GOT3 (cell line): ENCODE results near the gene SHISA7.

Source experiments
- DNase-seq: peaks from one replicate; lab custom pipeline; 2025; ENCODE audit warnings: mixed read lengths; lab: John Stamatoyannopoulos, UW

SHISA7 gene

DNA sequence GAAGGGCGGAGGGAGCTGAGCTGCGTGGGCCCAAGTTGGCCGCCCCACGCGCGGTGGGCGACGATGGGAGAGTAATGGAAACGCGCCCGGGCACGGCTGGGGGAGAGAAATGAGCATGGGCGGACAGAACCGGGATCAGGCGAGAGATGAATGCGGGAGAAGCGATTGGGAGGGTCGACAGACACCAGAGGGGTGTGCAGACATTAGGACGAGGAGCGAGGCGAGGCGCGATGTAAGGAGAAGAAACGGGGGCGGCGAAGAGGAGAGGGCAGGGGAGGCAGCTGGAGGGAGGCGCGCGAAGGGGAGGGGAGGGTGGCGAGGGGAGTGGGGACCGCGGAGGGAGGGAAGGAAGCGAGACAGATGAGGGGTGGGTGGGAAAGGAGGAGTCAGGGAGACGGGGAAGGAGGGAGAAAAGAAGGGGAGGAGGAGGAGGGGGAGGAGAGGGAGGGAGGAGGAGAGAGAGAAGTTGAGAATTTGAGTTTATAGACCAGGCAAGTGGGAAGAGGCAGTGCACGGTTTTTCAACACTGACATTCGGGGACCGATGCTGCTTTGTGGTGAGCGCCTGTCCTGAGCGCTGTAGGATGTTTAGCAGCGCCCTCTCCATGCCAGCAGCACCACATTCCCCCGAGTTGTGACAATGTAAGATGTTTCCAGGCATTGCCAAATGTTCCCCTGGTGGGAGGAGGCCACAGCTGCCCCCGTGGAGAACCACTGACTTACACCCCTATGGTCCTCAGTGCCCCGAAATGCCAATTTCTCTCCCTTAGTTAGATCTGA lies at the start of gene SHISA7:
SHISA7 (minus strand) TSS at position 256 of the 779 bp plus-strand sequence. CDS start 437 bp downstream, outside the sequence.
- DNase-seq: no peak

DNA sequence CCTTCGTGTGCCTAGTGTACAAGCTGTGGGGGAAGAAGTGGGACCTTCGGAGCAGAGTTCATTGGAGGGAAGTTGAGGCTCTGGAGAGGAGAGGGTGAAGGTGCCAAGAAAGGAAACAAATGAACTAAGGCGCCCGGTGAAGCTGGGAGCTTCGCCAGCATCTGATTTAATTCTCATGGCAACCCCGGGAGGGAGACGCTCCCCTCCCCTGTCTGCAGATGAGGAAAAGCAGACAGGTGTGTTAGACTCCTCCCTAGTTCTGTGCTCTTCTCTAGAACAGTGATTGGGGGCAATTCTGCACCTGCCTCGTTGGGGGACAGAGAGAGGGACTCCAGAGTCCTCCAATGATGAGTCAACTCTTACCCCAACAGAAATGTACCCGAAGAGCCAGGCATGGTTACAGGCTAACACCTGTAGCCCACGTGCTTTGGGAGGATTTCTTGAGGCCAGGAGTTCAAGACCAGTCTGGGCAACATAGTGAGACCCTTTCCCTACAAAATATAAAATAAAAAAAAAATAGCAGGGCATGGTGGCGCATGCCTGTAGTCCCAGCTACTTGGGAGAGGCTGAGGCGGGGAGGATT lies 49.4 kb upstream of the SHISA7 start:
- no peak for DNase-seq

DNA sequence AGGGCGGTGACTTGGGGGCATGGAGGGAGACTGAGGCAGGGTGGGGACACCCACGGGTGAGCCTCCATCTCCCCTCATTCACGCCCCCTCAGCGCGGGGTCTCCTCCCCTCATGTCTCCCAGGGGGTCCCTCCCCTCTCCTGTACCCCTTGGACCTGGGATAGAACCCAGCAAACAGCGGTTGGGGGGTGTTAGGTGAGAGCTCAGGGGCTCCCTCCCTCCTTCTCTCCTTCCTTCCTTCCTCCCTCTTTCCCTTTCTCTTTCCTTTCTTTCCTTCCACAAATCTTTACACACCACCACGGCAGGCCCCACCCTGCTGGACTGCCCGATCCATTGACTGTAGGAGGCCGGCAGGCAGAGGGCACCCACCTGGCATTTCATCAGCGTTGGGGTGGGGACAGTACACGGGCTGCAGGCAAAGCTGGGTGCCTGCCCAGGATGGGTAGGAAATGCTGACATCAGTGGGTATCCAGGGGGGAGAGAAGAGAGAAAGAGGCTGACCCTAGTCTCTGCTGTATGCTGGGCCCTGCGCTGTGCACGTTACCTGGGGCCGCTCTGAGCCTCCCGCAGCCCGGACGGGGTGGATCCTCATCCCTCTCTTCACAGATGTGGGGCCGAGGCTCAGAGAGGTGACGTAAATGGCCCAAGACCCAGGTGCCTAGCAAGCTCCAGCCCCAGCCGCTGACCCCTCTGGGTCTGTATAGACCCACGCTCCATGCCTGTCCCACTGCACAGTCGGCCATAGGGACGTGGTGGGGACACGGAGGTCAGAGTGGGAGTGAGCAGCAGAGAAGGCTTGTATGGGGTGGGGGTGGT lies 48.7 kb upstream of the SHISA7 start:
- DNase-seq: no peak

DNA sequence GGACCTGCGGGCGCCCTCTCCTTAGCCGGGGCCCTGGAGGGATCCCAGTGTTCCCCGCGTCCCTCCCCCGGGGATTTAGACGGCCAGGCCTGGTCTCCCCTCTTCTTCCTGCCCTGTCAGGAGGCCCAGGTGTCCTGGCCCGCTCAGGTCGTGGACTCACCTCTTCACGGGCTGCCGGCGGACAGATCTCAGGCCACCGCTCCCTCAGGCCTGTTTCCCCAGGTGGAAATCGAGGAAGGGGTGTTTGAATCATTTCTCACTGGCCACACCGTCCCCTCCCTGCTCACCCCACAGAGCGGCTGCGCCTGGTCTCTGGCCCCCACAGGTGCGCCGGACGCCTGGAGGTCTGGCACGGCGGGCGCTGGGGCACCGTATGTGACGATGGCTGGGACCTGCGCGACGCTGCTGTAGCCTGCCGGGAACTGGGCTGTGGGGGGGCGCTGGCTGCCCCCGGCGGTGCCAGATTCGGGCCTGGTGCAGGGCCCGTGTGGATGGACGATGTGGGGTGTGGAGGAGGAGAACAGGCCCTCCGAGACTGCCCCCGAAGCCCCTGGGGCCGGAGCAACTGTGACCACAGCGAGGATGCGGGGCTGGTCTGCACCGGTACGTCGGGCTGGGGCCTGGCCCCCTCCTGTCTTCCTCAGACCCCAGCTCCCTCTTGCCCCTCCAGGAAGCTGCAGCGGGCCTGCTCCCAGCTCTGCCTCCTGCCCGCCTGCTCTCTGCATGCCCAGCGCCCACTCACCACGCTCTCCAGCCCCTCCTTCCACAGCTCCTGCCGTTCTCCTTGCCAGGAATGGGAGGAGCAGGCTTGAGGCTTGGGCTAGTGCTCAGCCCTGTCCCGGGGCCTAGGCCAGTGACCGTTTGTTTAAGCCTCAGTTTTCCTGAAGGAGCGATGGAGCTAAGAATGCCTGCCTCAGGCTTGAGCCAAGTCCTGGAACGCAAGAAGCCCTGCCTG lies 47.7 kb upstream of the SHISA7 start:
- no peak for DNase-seq

DNA sequence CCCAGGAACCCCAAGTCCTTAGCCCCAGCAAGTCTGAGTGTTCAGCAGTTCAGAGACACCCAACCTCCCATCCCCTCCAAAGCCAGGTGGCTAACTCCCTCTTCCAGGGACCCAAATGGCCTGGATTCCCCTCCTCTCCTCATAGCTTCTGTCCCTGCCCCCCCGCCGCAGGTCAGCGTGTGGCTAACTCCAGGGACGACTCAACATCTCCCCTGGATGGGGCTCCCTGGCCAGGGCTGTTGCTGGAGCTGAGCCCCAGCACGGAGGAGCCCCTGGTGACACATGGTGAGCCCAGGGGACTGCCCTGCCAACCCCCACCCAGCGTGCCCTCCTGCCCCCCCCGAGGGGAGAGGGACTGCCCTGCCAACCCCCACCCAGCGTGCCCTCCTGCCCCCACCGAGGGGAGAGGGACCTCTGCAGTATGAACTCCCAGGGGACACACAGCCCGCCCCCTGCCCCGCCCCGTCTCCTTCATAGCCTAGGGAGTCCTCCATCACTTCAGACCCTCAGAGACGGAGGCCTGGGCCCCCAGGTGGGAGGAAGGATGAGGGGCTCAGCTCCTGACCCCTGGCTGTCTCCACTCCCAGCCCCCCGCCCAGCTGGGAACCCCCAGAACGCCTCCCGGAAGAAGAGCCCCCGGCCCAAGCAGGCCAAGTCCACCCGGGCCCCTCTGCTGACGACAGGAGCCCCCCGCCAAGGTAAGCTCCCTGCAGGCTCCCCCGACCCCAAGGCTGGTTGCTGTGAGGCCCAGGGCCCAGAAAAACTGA lies 46.8 kb upstream of the SHISA7 start:
- no peak for DNase-seq

DNA sequence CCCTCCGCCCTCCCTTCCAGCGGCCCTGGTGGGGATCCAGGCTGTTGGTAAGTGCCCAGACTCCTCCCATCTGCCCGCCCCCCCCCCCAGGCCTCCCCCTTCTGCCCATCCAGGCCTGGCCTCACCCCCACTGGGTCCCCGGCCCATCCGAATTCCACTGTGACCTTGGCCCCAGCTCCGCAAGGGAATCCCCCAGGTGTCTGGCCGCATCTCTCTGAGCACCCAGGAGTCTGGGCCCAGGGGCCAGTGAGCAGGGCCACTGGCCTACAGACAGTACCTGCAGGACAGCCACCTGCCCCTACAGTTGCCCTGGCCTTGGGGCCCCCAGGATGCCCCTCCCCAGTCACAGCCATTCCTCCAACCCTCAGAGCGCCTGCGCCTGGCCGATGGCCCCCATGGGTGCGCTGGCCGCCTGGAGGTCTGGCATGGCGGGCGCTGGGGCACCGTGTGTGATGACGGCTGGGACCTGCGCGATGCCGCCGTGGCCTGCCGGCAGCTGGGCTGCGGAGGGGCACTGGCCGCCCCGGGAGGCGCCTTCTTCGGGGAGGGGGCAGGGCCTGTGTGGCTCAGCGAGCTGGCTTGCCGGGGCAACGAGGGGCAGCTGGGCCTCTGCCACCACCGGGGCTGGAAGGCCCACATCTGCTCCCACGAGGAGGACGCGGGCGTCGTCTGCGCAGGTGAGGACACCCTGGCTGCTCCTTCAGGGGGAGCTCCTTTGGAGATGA lies 46.0 kb upstream of the SHISA7 start:
- no peak for DNase-seq

DNA sequence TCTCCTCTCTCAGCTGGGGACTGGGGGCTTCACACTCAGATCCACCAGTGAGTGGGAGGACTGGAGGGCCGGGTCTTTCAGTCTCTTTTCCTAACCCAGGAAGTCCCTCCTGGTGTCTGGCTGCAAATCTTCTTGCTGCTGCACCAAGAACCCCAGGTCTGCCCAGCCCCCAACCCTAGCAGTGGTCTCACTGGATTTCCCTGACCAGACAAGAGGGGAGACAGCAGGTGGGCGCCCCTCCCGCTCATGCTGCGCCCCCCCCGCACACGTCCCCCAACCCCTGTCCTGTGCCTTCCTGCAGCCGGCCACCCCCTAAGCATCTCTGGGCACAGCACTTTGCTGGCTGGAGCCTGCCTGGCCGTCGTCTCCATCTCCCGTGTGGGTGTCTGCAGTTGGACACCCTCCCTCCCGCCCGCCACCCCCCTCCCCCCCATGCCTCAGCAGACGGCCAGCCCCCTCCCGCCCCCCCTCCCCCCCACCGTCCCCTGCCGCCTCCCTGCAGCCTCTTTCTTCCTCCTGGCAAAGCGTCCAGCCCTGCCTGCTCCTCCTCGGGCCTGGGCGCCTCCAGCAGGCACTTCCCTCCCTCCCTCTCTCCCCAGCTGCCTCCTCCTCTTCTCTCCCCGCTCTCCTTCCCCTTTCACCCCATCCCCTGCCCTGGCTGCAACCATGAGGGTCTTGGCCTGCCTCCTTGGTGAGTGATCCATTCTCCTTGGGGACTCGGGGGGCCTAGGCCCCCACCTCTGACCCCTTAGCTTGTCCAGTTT lies 45.0 kb upstream of the SHISA7 start, which contains the start of gene SSC5D:
SSC5D (plus strand) TSS at position 513 of the 764 bp plus-strand sequence; CDS start at position 667, 154 bp downstream.
- DNase-seq: no peak

DNA sequence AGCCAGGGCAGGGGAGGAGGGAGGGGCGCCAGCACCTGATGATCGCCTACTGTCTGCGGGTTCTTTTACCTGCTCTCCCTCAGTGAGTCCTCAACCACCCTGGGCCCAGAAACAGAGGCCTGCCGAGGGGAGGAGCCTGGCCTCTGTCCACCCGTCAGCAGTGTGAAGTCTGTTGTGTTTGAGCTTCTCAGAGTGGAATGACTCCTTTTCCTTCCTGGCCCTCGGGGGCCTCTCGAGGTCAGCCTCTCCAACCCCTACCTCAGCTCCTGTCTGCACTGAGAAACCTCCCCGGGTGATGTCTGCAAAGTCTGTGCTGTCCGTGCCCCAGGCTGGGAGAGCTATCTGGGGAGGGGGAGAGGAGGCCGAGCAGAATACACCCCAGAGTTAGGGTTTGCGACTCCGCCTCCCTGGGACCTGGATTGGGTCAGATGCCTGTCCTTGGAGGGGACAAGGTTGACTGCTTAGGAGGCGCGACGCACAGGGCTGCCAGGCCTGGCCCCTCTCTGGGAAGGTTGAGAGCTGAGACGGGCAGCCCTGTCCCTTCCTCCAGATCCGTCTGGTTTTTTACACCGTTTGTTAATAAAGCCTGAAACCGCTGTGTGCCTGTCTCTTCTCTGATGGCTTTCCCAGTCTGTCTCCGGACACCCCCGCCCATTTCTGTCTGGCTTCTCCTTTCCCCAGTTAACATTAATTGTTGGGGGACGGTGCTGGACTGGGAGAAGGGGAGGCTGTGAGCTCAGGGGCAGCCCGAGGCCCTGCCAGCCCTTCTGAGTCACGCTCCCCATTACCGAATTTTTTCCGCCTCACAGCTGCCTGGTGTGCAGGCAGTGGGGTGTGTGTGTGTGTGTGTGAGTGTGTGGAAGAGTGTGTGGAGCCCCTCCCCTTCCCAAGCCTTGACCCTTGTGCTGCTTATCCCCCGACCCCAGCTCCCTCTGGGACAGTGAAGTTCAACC lies 44.1 kb upstream of the SHISA7 start:
- peak; percentile 64 for DNase-seq

DNA sequence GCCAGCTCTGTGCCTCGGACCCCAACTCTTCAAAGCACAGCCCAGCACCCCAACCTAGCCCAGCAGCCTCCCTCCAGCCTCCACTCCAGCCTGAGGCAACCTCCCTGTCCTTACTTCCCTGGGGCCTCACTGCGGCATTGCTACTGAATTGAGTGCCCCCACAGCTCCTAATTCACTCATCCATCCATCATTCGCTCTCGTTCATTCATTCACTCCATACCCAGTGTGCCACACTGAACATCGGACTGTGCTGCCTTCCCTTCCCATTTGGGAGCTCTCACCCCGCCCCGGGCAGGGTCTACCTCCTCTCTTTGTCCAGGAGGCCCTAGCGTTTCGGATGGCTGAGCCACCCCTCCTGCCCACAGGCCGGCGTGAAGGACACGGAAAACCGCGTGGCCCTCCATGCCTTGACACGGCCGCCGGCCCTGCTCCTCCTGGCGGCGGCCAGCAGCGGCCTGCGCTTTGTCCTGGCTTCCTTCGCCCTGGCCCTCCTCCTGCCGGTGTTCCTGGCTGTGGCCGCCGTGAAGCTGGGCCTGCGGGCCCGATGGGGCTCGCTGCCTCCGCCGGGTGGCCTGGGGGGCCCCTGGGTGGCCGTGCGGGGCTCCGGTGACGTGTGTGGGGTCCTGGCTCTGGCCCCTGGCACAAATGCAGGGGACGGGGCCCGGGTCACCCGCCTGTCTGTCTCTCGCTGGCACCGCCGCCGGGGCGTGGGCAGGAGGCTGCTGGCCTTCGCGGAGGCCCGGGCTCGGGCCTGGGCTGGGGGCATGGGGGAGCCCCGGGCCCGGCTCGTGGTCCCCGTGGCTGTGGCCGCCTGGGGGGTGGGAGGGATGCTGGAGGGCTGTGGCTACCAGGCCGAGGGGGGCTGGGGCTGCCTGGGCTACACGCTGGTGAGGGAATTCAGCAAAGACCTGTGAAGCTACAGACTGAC lies 43.2 kb upstream of the SHISA7 start:
- DNase-seq: no peak

DNA sequence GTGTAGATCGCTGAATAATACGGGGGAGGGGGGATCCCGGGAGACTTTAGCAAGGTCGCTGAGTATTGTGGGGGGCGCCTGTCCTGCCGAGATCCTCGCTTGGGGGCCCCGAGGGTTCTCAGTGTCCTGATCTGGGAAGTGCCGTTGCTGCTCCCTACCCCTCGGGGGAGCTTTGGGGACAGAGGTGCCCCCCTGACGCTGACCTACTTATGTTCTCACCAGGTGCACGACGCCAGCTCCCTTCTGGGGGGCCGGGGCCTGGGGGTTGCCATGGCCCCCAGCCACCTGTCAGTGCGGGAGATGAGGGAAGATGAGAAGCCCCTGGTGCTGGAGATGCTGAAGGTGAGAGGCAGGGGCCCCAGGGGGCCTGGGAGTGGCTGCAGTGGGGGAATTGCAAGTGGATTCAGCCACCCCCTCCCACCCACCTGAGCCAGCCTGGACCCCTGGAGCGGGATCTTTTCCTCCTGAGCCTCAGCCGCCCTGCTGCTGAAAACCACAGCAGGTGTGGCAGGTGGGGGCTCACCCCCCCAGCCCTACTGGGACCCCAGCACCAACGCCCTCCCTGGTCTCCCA lies 42.4 kb upstream of the SHISA7 start:
- no peak for DNase-seq

DNA sequence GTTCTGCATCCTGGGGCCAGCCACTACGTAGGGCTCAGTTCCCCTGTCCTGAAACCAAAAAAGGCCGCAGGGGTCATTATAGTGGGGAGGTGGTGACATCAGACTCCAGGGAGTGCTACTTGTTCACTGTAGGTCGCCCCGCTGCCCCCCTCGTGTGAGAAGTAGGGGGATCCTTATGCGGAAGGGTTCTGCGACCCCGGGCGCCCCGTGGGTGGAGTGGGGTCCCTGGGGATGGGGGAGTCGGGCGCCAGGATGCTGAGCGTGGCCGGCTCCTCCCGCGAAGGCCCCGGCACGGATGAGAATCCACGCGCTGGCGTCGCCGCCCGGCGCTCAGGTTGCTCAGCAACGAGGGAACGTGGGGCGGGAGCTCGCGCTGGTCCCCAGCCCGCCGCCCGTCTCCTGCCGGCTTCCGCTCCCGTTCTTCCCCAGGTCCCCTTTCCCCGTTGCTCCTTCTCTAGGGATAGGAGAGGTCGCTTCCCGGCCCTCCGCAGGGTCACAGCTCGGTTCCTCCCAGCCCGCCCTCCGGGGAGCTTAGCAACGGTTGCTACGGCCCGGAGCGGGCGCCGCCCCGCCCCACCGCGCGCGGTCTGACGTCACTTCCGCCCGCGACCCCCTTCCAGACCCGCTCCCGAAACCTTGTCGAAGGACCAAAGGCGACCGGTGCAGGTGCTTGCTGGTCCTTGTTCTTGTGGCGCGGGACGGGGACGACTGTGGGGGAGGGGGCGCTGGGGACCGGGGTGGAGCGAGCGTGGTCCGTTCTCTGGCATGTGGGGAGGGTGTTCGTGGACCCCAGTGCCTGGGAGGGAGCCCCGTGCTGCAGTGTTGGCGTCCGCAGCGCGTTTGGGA lies 41.7 kb upstream of the SHISA7 start, which contains the start of gene NAT14:
NAT14 (plus strand) TSS at position 596 of the 846 bp plus-strand sequence. CDS start 521 bp downstream, outside the sequence.
- peak; percentile 21 for DNase-seq

DNA sequence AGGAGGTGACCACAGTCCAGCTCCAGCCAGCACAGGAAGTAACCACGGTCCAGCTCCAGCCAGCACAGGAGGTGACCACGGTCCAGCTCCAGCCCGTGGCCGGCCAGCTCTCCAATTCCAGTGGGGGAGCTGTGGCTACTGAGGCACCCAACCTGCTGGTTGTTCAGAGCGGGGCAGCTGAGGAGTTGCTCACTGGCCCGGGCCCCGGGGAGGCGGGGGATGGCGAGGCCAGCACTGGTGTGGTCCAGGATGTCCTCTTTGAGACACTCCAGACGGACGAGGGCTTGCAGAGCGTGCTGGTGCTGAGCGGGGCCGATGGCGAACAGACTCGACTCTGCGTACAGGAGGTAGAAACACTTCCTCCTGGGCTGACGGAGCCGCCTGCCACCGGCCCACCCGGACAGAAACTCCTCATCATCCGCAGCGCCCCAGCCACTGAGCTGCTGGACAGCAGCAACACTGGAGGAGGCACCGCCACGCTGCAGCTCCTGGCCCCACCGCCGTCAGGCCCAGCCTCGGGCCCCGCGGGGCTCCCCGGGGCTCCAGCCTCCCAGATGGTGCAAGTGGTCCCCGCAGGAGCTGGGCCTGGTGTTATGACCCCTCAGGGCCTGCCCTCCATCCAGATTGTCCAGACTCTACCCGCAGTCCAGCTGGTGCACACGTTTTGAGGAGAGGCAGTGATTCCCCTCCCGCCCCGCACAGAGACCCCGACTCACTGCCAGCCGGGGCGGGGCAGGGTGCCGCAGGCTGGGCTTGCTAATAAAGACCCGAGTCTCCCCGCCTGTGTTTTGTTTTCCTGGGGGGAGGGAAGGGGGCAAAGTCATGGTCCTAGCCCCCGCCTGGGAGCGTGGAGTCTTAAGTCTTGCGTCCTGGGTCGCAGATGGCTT lies 40.8 kb upstream of the SHISA7 start:
- DNase-seq: no peak

DNA sequence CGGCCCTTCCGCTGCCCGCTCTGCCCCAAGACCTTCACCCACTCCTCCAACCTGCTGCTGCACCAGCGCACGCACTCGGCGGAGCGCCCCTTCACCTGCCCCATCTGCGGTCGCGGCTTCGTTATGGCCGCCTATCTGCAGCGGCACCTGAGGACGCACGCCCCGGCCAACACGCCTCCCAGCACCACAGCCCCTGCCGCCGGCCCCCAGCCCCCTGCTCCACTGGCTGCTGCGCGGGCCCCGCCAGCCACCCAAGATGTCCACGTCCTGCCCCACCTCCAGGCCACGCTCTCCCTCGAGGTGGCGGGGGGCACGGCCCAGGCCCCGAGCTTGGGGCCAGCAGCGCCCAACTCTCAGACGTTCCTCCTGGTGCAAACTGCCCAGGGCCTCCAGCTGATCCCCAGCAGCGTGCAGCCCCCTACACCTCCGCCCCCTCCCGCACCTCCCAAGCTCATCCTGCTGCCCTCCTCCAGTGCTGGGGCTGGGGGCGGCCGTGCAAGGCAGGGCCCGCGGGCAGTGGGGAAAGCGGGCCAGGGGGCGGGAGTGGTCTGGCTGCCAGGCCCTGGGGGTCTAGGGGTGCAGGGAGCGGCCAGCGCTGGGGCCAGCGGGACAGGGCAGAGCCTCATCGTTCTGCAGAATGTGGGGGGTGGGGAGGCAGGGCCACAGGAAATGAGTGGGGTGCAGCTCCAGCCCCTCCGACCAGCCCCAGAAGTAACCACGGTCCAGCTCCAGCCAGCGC lies 40.0 kb upstream of the SHISA7 start:
- DNase-seq: no peak
